Endothelial cell of umbilical vein (primary cell): ENCODE measurements around the gene DSCAML1. TPM values are rescaled to one million over a fixed set of nuclear protein-coding genes. Genes with fewer than 3 reads are reported as not detected.

ENCODE experiments used
- BruUV-seq: library from RNA; stranded (reverse); fragments of 400-500 nt; replicated peaks from 2 replicates; lab custom pipeline; 2021; lab: Mats Ljungman, UMichigan
- CTCF ChIA-PET: fragments of 300-600, 350-600 bp; sonication (Branson Sonifier 250); formaldehyde crosslinking; loops from one replicate; lab custom pipeline; 2021; ENCODE audit warnings: antibody characterized with exemption, inconsistent platforms; lab: Charles Lee
- POLR2A ChIA-PET: fragments of 300-600, 350-600 bp; sonication (Branson Sonifier 250); formaldehyde crosslinking; loops from one replicate; lab custom pipeline; 2021; ENCODE audit warnings: antibody characterized with exemption, inconsistent platforms; lab: Charles Lee
- DNase-seq: peaks from one replicate; pipeline ENCODE4 v3.0.0-alpha.2; 2011; ENCODE audit warnings: low read depth, low spot score
- FAIRE-seq: peaks from 2 replicates; lab custom pipeline; 2011; peaks lifted over from hg19 to GRCh38; lab: Jason Lieb, UNC
- H2AFZ ChIP-seq: 2 replicates; pipeline ENCODE4 v1.6.0; 2012; ENCODE audit warnings: low read depth, low read length, control low read depth, inconsistent platforms
- H3K27ac ChIP-seq: 2 replicates; pipeline ENCODE4 v1.5.1; 2011; ENCODE audit warnings: low read depth, mild to moderate bottlenecking, control low read depth, low read length, moderate library complexity; ENCODE audit not compliant: insufficient read depth
- H3K27me3 ChIP-seq, 2 experiments: 2 replicates each; pipeline versions ENCODE4 v1.6.0 to v1.6.1; 2011; ENCODE audit warnings: low read length in 2 of 2, mixed read lengths in 1 of 2; ENCODE audit not compliant: control insufficient read depth in 2 of 2, insufficient read depth in 2 of 2
- H3K36me3 ChIP-seq, 2 experiments: 2 replicates in 1 of 2; 3 replicates in 1 of 2; pipeline ENCODE4 v1.5.1; 2011; ENCODE audit warnings: low read length in 2 of 2, mild to moderate bottlenecking in 1 of 2, moderate library complexity in 1 of 2; ENCODE audit not compliant: control insufficient read depth in 2 of 2, insufficient read depth in 2 of 2; ENCODE audit errors: extremely low read depth in 1 of 2
- H3K4me1 ChIP-seq: 3 replicates; pipeline ENCODE4 v1.5.1; 2011; ENCODE audit warnings: mild to moderate bottlenecking, low read length; ENCODE audit not compliant: control insufficient read depth, insufficient read depth; ENCODE audit errors: extremely low read depth
- H3K4me2 ChIP-seq: 2 replicates; pipeline ENCODE4 v1.6.1; 2011; ENCODE audit warnings: low read length, control low read depth, mixed read lengths; ENCODE audit not compliant: insufficient read depth
- H3K4me3 ChIP-seq, 3 experiments: fragments of 200-600 bp in 1 of 3; sonication (generic), shearing (Covaris generic) in 1 of 3; replicated peaks in 1 of 3; 2 replicates each; pipeline ENCODE4 v1.5.1; 2011 to 2016; ENCODE audit warnings: control low read depth in 3 of 3, low read length in 3 of 3, mild to moderate bottlenecking in 2 of 3, inconsistent platforms in 1 of 3, low read depth in 1 of 3, moderate library complexity in 1 of 3; ENCODE audit not compliant: insufficient read depth in 1 of 3
- H3K79me2 ChIP-seq: 2 replicates; pipeline ENCODE4 v1.6.0; 2012; ENCODE audit warnings: low read length, inconsistent platforms; ENCODE audit not compliant: control insufficient read depth, insufficient read depth
- H3K9ac ChIP-seq: replicated peaks from 2 replicates; pipeline ENCODE3; 2011; ENCODE audit warnings: low read length, control low read depth; ENCODE audit not compliant: insufficient read depth; ENCODE audit errors: extremely low read depth
- H3K9me1 ChIP-seq: replicated peaks from 3 replicates; pipeline ENCODE4 v1.6.0; 2011; ENCODE audit warnings: mild to moderate bottlenecking, low read length; ENCODE audit not compliant: control insufficient read depth, insufficient read depth; ENCODE audit errors: extremely low read depth
- H3K9me3 ChIP-seq: replicated peaks from 2 replicates; pipeline ENCODE4 v1.5.1; 2012; ENCODE audit warnings: low read length, inconsistent platforms; ENCODE audit not compliant: control insufficient read depth, insufficient read depth
- H4K20me1 ChIP-seq: replicated peaks from 2 replicates; pipeline ENCODE3; 2011; ENCODE audit warnings: mild to moderate bottlenecking, low read length; ENCODE audit not compliant: control insufficient read depth, insufficient read depth; ENCODE audit errors: extremely low read depth
- CTCF ChIP-seq, 2 donors: IDR thresholded peaks; 1 replicate in 1 of 2; 2 replicates in 1 of 2; pipeline ENCODE4 v1.5.1; 2011; ENCODE audit warnings: low read length in 2 of 2, mild to moderate bottlenecking in 2 of 2, moderate library complexity in 2 of 2, control low read depth in 1 of 2, inconsistent platforms in 1 of 2, low read depth in 1 of 2; ENCODE audit not compliant: insufficient read depth in 1 of 2; ENCODE audit errors: extremely low read depth in 1 of 2
- EZH2 ChIP-seq: IDR thresholded peaks from 2 replicates; pipeline ENCODE4 v1.6.1; 2012; ENCODE audit warnings: borderline replicate concordance, low read depth, mild to moderate bottlenecking, moderate library complexity, low read length, inconsistent platforms; ENCODE audit not compliant: severe bottlenecking
- FOS ChIP-seq: IDR thresholded peaks from 2 replicates; pipeline ENCODE4 v1.6.1; 2011; ENCODE audit warnings: mild to moderate bottlenecking, low read length, moderate library complexity, borderline replicate concordance; ENCODE audit not compliant: insufficient read depth
- GATA2 ChIP-seq: IDR thresholded peaks from 2 replicates; pipeline ENCODE4 v1.7.0; 2011; ENCODE audit warnings: low read depth, mild to moderate bottlenecking, moderate library complexity, mixed read lengths, low read length; ENCODE audit not compliant: insufficient read length, insufficient read depth
- JUN ChIP-seq: IDR thresholded peaks from 2 replicates; pipeline ENCODE4 v1.6.1; 2011; ENCODE audit warnings: borderline replicate concordance, low read depth; ENCODE audit not compliant: insufficient read length, insufficient read depth
- MAX ChIP-seq: IDR thresholded peaks from 2 replicates; pipeline ENCODE4 v1.6.1; 2011; ENCODE audit not compliant: insufficient read depth, insufficient read length
- MYC ChIP-seq: IDR thresholded peaks from one replicate; pipeline ENCODE4 v1.6.1; 2011; ENCODE audit warnings: mild to moderate bottlenecking, low read depth, low read length
- POLR2A ChIP-seq: IDR thresholded peaks from 2 replicates; pipeline ENCODE4 v1.6.1; 2012; ENCODE audit warnings: low read depth, mild to moderate bottlenecking, control low read depth, low read length
- POLR2AphosphoS5 ChIP-seq: IDR thresholded peaks from 2 replicates; pipeline ENCODE4 v1.6.1; 2012; ENCODE audit warnings: low read depth, mild to moderate bottlenecking, control low read depth, low read length, moderate library complexity; ENCODE audit not compliant: insufficient read depth
- dilution Hi-C: fragments of 300-500 bp; cut with MboI; formaldehyde crosslinking; loops from one replicate; pipeline ENCODE4 v1.15.0; 2019; ENCODE audit warnings: low sequenced_read_pairs; ENCODE audit not compliant: extremely low pct_ligation_motif_present
- intact Hi-C: fragments of 100-400 bp; cut with micrococcal nuclease; formaldehyde crosslinking; loops from one replicate; pipeline ENCODE4 v1.10.0; 2022
- polyA plus RNA-seq, 4 experiments: library from polyadenylated mRNA; depleted of rRNA in 3 of 4; stranded (reverse) in 3 of 4; unstranded in 1 of 4; fragments of >200 nt; gene quantifications; 2 replicates each; pipeline versions ENCODE4 v1.2.1 to v1.2.3, GENCODE V29; 2011 to 2012; ENCODE audit warnings: missing spikeins in 1 of 4
- total RNA-seq: library from RNA; stranded (reverse); gene quantifications from 2 replicates; pipeline ENCODE4 v1.2.3, GENCODE V29; 2021

Gene DSCAML1
- total and polyA plus RNA-seq, 2 donors (not counting 3 experiments of a cell fraction or from before 2014, with no cell fraction given): not detected

- Histone ChIP-seq H3K27ac (no peak overlapping the region), H3K9ac (no peak overlapping the region), H3K9me3 (no peaks in the 10 kb centered on the region), H3K79me2 (no peaks in the 10 kb centered on the region), H4K20me1 (no peaks in the 10 kb centered on the region), H3K4me1 (no peaks in the 10 kb centered on the region), H3K4me2 (no peak overlapping the region), H3K9me1 (no peaks in the 10 kb centered on the region), H3K27me3 (no peaks in the 10 kb centered on the region), H3K4me3 (no peak overlapping the region), H2AFZ (no peak overlapping the region), H3K36me3 (no peaks in the 10 kb centered on the region)
- FAIRE-seq (no peak), DNase-seq (no peak)
- CTCF ChIA-PET: no interaction called here
- TF ChIP-seq MAX (no peak), POLR2A (no peak), FOS (no peak), MYC (no peak), EZH2 (no peak), JUN (no peak), GATA2 (no peak), POLR2AphosphoS5 (no peak), CTCF (IDR thresholded peaks at IDR 0.05; ENCODE audit: extremely low read depth in 1 of 2, insufficient read depth in 1 of 2, low read depth in 1 of 2, low read length in 2 of 2) (no peak)
- BruUV-seq: no TSS peak
- dilution Hi-C loops: no loop called here
- intact Hi-C loops: no loop called here
- POLR2A ChIA-PET: no interaction called here
Measured at GRCh38 chr11:117497206-117497951, 299.6 kb downstream of the DSCAML1 start.
